Measurements from ENCODE around the gene LUC7L2. TPM values are rescaled to one million over a fixed set of nuclear protein-coding genes. Genes with fewer than 3 reads are reported as not detected.
A peak's percentile ranks its signal among the peaks of the same experiment; 100 is the strongest.

Gene LUC7L2
- total and polyA plus RNA-seq, 9 of the 15 experiments (the other 6 are each of a cell fraction or from before 2014, with no cell fraction given): 56.1 to 207 (median 141) TPM

- no peak for TF ChIP-seq CEBPG (CRISPR knock-in tag; IDR thresholded peaks at IDR 0.05)
- peak in 1 of 2 experiments; percentile 72; a peak in 3 of 4 replicates for TF ChIP-seq CEBPG (tag; conservative IDR thresholded peaks at IDR 0.05 in 1 of 2, IDR thresholded peaks at IDR 0.05 in 1 of 2)
- TF ChIP-seq ZNF395 (CRISPR knock-in tag; IDR thresholded peaks at IDR 0.05): no peak
- 0 out of 2 replicates have a peak, but pooled peaks have one; percentile 3 for TF ChIP-seq ZNF655 (CRISPR knock-in tag; IDR thresholded peaks at IDR 0.05)
- TF ChIP-seq CHD1 (IDR thresholded peaks at IDR 0.05; ENCODE audit: low read length): peak; percentile 12
- no peak for TF ChIP-seq HDAC6 (IDR thresholded peaks at IDR 0.05; ENCODE audit: low read depth, low read length)
- 0 out of 2 replicates have a peak, but pooled peaks have one; percentile 10 for TF ChIP-seq ZNF766 (CRISPR knock-in tag; conservative IDR thresholded peaks at IDR 0.05)
- TF ChIP-seq ZBTB8A (IDR thresholded peaks at IDR 0.05; ENCODE audit: partially characterized antibody): no peak
- TF ChIP-seq ETS1 (conservative IDR thresholded peaks at IDR 0.05; ENCODE audit: control insufficient read depth, low read depth, low read length): no peak
- no peak for TF ChIP-seq HDAC2 (IDR thresholded peaks at IDR 0.05)
Observed at GRCh38 chr7:139360948-139361307, 1.2 kb downstream of the LUC7L2 start (continued).
